IMR-90 (cell line): Measurements from ENCODE around the gene CTNNAL1. TPM values are rescaled to one million over a fixed set of nuclear protein-coding genes. Genes with fewer than 3 reads are reported as not detected.

Experiments used
- ATAC-seq: fragments of 200-7000 bp; cut with Tn5 transposase; 2 replicates; pipeline ENCODE4 v1.9.1; 2020; ENCODE audit warnings: low read depth, mild to moderate bottlenecking, moderate library complexity
- BruUV-seq: library from RNA; stranded (reverse); fragments of 400-500 nt; replicated peaks from 2 replicates; lab custom pipeline; 2021; lab: Mats Ljungman, UMichigan
- CTCF ChIA-PET: fragments of 300-600 bp; formaldehyde crosslinking; extraction: SDS; loops from one replicate; lab custom pipeline; 2021; ENCODE audit warnings: antibody characterized with exemption; lab: Yijun Ruan, JAX
- POLR2A ChIA-PET: fragments of 300-600 bp; sonication (Branson Sonifier 250); formaldehyde crosslinking; loops from one replicate; lab custom pipeline; 2022; ENCODE audit warnings: antibody characterized with exemption; ENCODE audit not compliant: unreplicated experiment; lab: Charles Lee
- DNase-seq: peaks from one replicate; pipeline ENCODE4 v3.0.0; 2013
- H2AFZ ChIP-seq: replicated peaks from 2 replicates; pipeline ENCODE3; 2013; ENCODE audit warnings: low read length, mild to moderate bottlenecking; ENCODE audit not compliant: poor library complexity
- H2AK5ac ChIP-seq: 2 replicates; pipeline ENCODE4 v1.6.1; 2013; ENCODE audit warnings: low read depth, low read length, inconsistent platforms
- H2AK9ac ChIP-seq: replicated peaks from 2 replicates; pipeline ENCODE3; 2013; ENCODE audit warnings: mild to moderate bottlenecking, low read depth, low read length, moderate library complexity; ENCODE audit not compliant: poor library complexity
- H2BK120ac ChIP-seq: 2 replicates; pipeline ENCODE4 v1.6.1; 2013; ENCODE audit warnings: low read depth, low read length, inconsistent platforms
- H2BK15ac ChIP-seq: 3 replicates; pipeline ENCODE4 v1.6.1; 2013; ENCODE audit warnings: low read depth, low read length, inconsistent platforms
- H2BK20ac ChIP-seq: 2 replicates; pipeline ENCODE4 v1.6.1; 2013; ENCODE audit warnings: low read depth, mild to moderate bottlenecking, inconsistent platforms, low read length, moderate library complexity
- H2BK5ac ChIP-seq: 2 replicates; pipeline ENCODE4 v1.6.1; 2013; ENCODE audit warnings: mild to moderate bottlenecking, low read depth, low read length, inconsistent platforms; ENCODE audit not compliant: poor library complexity, severe bottlenecking
- H3K14ac ChIP-seq: replicated peaks from 2 replicates; pipeline ENCODE4 v1.6.1; 2013; ENCODE audit warnings: low read depth, low read length, inconsistent platforms
- H3K18ac ChIP-seq: 2 replicates; pipeline ENCODE4 v1.6.1; 2013; ENCODE audit warnings: low read depth, low read length, control low read depth
- H3K23ac ChIP-seq: 2 replicates; pipeline ENCODE4 v1.6.1; 2013; ENCODE audit warnings: low read depth, low read length, inconsistent platforms
- H3K27ac ChIP-seq: 2 replicates; pipeline ENCODE4 v1.5.1; 2013; ENCODE audit warnings: mild to moderate bottlenecking, control low read depth, low read length; ENCODE audit not compliant: insufficient read depth
- H3K27me3 ChIP-seq: 2 replicates; pipeline ENCODE4 v1.6.1; 2013; ENCODE audit warnings: low read length; ENCODE audit not compliant: control insufficient read depth, insufficient read depth
- H3K36me3 ChIP-seq: 2 replicates; pipeline ENCODE4 v1.6.1; 2013; ENCODE audit warnings: low read length, mixed read lengths; ENCODE audit not compliant: control insufficient read depth, insufficient read depth
- H3K4ac ChIP-seq: 2 replicates; pipeline ENCODE4 v1.6.1; 2013; ENCODE audit warnings: low read depth, low read length, inconsistent platforms
- H3K4me1 ChIP-seq: 2 replicates; pipeline ENCODE4 v1.6.1; 2013; ENCODE audit warnings: low read length, mixed read lengths; ENCODE audit not compliant: control insufficient read depth, insufficient read depth
- H3K4me2 ChIP-seq: 2 replicates; pipeline ENCODE4 v1.6.1; 2013; ENCODE audit warnings: low read depth, mild to moderate bottlenecking, control low read depth, low read length, moderate library complexity
- H3K4me3 ChIP-seq: 2 replicates; pipeline ENCODE4 v1.5.1; 2013; ENCODE audit warnings: low read depth, mild to moderate bottlenecking, control low read depth, low read length, moderate library complexity; ENCODE audit not compliant: insufficient read depth
- H3K56ac ChIP-seq: 2 replicates; pipeline ENCODE4 v1.6.1; 2013; ENCODE audit warnings: low read length, inconsistent platforms; ENCODE audit not compliant: insufficient read depth; ENCODE audit errors: extremely low read depth
- H3K79me1 ChIP-seq, 2 experiments: 2 replicates each; pipeline ENCODE4 v1.6.1; 2013; ENCODE audit warnings: low read length in 2 of 2, inconsistent platforms in 1 of 2, low read depth in 1 of 2
- H3K9ac ChIP-seq: 2 replicates; pipeline ENCODE4 v1.6.1; 2013; ENCODE audit warnings: low read depth, low read length, control low read depth
- H3K9me1 ChIP-seq: 2 replicates; pipeline ENCODE4 v1.6.1; 2013; ENCODE audit warnings: low read length, inconsistent platforms; ENCODE audit not compliant: insufficient read depth
- H3K9me3 ChIP-seq: 2 replicates; pipeline ENCODE4 v1.6.1; 2013; ENCODE audit warnings: low read length; ENCODE audit not compliant: control insufficient read depth, insufficient read depth
- H4K20me1 ChIP-seq: 2 replicates; pipeline ENCODE4 v1.6.1; 2013; ENCODE audit warnings: low read length, inconsistent platforms; ENCODE audit not compliant: insufficient read depth
- H4K5ac ChIP-seq: 2 replicates; pipeline ENCODE4 v1.6.1; 2013; ENCODE audit warnings: mild to moderate bottlenecking, low read depth, low read length, control low read depth
- H4K8ac ChIP-seq, 2 experiments: 2 replicates each; pipeline ENCODE4 v1.6.1; 2013; ENCODE audit warnings: low read depth in 2 of 2, low read length in 2 of 2, control low read depth in 1 of 2, inconsistent platforms in 1 of 2
- H4K91ac ChIP-seq: 2 replicates; pipeline ENCODE4 v1.6.1; 2013; ENCODE audit warnings: low read depth, low read length, inconsistent platforms; ENCODE audit not compliant: insufficient read depth
- CEBPB ChIP-seq: IDR thresholded peaks from 2 replicates; pipeline ENCODE4 v1.6.1; 2012; ENCODE audit warnings: low read depth, low read length, improper control_type of control experiment
- USF2 ChIP-seq: fragments of 150-350 bp; IDR thresholded peaks from 2 replicates; pipeline ENCODE4 v1.6.1; 2017; ENCODE audit warnings: mild to moderate bottlenecking, antibody characterized with exemption, low read length, low read depth
- dilution Hi-C: fragments of 300-500 bp; cut with HindIII; formaldehyde crosslinking; loops from one replicate; pipeline ENCODE4 v1.14.3; 2018; ENCODE audit warnings: low sequenced_read_pairs; ENCODE audit not compliant: unreplicated experiment
- in situ Hi-C: fragments of 300-500 bp; cut with MboI; formaldehyde crosslinking; loops from 3 replicates; pipeline ENCODE4 v1.14.3; 2019; ENCODE audit warnings: low sequenced_read_pairs, inconsistent platforms, mixed read lengths
- intact Hi-C: fragments of 100-400 bp; cut with micrococcal nuclease; formaldehyde crosslinking; loops from 2 replicates; pipeline ENCODE4 v1.10.0; 2022
- polyA plus RNA-seq, 3 experiments: library from polyadenylated mRNA; depleted of rRNA; stranded (reverse); fragments of >200 nt; gene quantifications; 2 replicates each; pipeline ENCODE4 v1.2.3, GENCODE V29; 2012; ENCODE audit warnings: low replicate concordance in 1 of 3
- total RNA-seq: library from RNA; depleted of rRNA; stranded (reverse); fragments of >200 nt; gene quantifications from 2 replicates; pipeline ENCODE4 v1.2.3, GENCODE V29; 2012

Gene CTNNAL1
- total and polyA plus RNA-seq, 2 of the 4 experiments (the other 2 are of a cell fraction) = 72.3 to 131 TPM

DNA sequence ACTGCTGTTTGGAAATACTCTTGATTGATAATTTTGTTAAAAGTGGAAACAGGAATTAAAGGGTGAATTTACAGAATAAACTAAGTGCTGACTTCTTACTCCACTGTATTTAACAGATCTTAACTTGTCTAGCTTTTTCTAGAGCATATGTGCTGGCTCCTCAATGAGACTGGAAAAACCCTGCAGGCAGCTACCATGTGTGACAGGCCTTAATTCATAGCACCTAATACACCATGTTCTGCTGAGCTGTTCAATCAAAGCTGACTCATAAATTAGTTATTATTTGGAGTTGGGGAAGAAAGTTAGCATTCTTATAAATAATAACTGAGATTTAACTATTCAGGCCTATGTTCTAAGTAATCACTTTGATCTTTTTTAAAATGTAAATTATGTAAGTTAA is 29.4 kb downstream of the CTNNAL1 start:
- POLR2A ChIA-PET = no interaction called here
- dilution Hi-C loops = no loop called here

More for the DNA sequence above, 29.4 kb downstream of the CTNNAL1 start:
- Histone ChIP-seq H3K9me1 (no peaks in the 10 kb centered on the region; the same call in 1 of the 2 replicates), H3K4me2 (no peak overlapping the region), H2AK9ac (no peak overlapping the region), H3K79me1 (peaks cover 12 to 15% of the 10 kb centered on the region in 2 experiments), H3K4ac (no peak overlapping the region), H4K5ac (no peak overlapping the region), H3K23ac (no peak overlapping the region), H3K4me1 (no peaks in the 10 kb centered on the region), H3K4me3 (no peak overlapping the region), H2AK5ac (no peak overlapping the region), H4K20me1 (no peaks in the 10 kb centered on the region; the same call in 1 of the 2 replicates), H2BK15ac (no peak overlapping the region), H3K27ac (no peak overlapping the region), H3K18ac (no peak overlapping the region), H2BK20ac (no peak overlapping the region), H4K8ac (no peak overlapping the region), H3K14ac (no peak overlapping the region), H3K27me3 (no peaks in the 10 kb centered on the region), H3K56ac (no peak overlapping the region), H4K91ac (no peak overlapping the region), H3K36me3 (peaks cover 8% of the 10 kb centered on the region), H3K9me3 (no peaks in the 10 kb centered on the region), H3K9ac (no peak overlapping the region), H2BK120ac (no peak overlapping the region), H2AFZ (no peak overlapping the region), H2BK5ac (no peak overlapping the region)
- DNase-seq (no peak), ATAC-seq (no peak)
- CTCF ChIA-PET = no interaction called here
- in situ Hi-C loops = no loop called here
- BruUV-seq = no TSS peak
- intact Hi-C loops = no loop called here
- TF ChIP-seq USF2 (no peak), CEBPB (no peak)
